CD4-positive, alpha-beta T cell treated with Interleukin-10 for 1 hour (primary cell): ENCODE measurements around the gene TSPAN5.
A peak's percentile ranks its signal among the peaks of the same experiment; 100 is the strongest.

Experiments
- DNase-seq: peaks from one replicate; pipeline ENCODE4 v3.0.0-alpha.2; 2020

TSPAN5 gene

DNA sequence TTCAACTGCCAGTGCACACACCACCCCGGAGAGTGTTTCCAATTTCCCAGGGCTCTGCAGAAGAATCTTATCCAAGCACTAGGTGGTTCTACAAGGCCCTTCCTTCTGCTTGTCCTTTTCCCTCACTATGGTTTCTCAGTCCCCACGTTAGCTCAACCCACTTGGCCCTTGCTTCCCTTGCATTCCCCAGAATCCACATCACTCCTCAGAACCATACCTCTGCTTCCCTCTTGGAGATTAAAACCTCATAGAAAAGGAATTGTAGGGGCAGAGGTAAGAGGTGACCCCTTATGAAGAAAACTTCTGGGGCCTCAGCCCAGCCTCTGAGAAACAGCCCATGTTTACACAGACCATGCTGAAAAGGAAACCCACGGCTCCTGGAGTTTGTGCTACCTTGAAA, 42.4 kb downstream of the TSPAN5 start:
- DNase-seq: no peak

DNA sequence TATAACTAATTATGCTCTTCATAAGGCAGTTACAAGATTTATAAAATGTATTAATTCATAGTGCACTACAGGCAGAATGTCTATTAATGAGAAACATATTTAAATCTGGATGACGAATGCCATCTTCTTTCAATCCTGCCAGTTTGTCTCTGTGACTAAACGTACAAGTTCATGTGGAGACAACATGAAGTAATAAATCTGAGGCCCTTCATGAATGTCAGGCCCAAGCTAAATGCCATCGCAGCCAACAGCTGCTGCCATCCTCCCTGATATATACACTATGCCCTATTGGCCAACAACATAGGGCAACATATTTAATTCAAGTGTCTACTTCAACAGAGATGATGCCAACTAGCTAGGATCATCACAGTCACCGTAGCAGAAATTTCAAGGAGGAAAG, 43.7 kb downstream of the TSPAN5 start:
- DNase-seq: no peak

GRCh38 chr4:98614094-98614493, 44.3 kb downstream of the TSPAN5 start:
- DNase-seq: no peak

GRCh38 chr4:98613453-98614075, 44.8 kb downstream of the TSPAN5 start:
- no peak for DNase-seq

GRCh38 chr4:98612318-98613250, 45.8 kb downstream of the TSPAN5 start:
- no peak for DNase-seq

GRCh38 chr4:98611677-98612317, 46.6 kb downstream of the TSPAN5 start:
- no peak for DNase-seq

GRCh38 chr4:98610926-98611676, 47.3 kb downstream of the TSPAN5 start:
- no peak for DNase-seq

DNA sequence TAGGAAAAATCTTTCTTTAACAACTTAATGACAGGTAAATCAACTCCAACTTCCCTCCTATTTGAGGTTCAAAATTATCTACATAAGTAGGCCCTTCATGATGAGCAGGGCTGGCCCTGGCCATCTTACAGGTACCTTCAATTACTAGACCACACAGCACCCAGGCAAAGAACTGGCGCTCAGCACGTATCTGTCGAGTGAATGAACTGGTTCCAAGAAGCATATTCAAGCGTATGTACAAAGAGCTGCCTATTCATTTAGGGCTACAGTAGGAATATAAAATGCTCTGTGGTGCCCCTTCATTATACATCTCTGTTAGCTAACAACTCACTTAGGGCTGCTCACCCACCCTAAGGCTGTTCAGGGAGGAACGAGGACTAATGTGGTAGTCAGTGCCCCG, 48.0 kb downstream of the TSPAN5 start:
- DNase-seq: no peak

- DNase-seq: no peak
Measured at GRCh38 chr4:98609934-98610333, 48.5 kb downstream of the TSPAN5 start.

GRCh38 chr4:98608356-98608755, 50.1 kb downstream of the TSPAN5 start:
- DNase-seq: no peak

- no peak for DNase-seq
Measured at GRCh38 chr4:98606894-98607293, 51.5 kb downstream of the TSPAN5 start.

DNA sequence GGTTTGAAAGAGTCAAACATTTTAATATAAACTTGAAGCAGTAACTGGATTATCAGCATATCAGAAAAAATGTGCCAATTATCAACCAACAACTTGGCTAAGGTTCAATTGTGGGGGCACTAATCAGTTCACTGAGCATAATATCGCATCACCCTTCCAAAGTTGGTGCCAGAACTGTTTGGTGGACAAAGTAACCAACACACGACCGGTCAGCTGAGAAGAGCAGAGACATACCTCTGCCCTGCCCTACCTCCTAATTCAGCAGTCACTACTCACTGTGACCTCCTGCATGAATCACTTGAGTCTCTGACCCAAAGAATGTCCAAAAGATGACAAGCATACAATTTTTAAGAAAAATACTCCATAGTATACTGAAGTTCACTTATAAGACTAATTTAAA, 53.2 kb downstream of the TSPAN5 start:
- DNase-seq: no peak

GRCh38 chr4:98604723-98605122, 53.7 kb downstream of the TSPAN5 start:
- DNase-seq: no peak

GRCh38 chr4:98603683-98604521, 54.5 kb downstream of the TSPAN5 start:
- DNase-seq: no peak

DNA sequence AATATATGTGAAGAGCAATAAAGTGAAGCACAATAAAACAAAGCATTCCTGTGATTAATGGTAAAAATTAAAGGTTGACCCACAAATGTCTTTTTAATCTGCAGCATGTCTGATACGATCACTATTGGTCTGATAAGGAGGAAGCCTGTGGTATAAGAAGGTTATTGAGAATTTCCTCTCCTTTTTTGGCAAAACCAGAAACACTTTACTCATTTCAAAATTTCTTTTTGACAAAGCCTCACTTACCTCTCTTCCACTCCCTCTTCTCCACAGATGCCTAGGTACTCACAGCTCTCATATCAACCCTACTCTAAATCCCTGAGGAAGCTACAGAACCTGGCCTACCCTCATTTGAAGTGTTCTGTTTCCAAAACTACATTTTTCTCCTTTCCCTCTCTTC, 56.1 kb downstream of the TSPAN5 start:
- no peak for DNase-seq

GRCh38 chr4:98601708-98602107, 56.7 kb downstream of the TSPAN5 start:
- peak; percentile 31 for DNase-seq

DNA sequence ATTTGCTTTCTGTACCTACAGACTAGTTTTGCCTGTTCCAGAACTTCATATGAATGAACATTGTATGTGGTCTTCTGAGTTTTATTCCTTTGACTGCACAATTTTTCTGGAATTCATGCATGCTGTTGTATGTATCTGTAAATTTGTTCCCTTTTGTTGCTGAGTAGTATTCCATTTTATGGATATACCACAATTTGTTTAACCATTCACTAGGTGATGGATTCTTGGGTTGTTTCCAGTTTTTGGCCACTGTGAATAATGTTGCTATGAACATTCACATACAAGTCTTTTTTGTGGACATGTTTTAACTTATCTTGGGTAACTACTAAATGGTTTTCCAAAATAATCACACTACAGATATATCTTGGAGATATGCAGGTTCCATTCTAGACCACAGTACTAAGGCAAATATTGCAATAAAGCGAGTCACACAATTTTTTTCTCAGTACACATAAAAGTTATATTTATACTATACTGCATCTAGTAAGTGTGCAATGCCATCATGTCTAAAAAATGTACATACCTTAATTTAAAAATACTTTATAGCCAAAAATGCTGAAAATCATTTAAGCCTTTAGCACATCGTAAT, 58.7 kb downstream of the TSPAN5 start:
- no peak for DNase-seq

DNA sequence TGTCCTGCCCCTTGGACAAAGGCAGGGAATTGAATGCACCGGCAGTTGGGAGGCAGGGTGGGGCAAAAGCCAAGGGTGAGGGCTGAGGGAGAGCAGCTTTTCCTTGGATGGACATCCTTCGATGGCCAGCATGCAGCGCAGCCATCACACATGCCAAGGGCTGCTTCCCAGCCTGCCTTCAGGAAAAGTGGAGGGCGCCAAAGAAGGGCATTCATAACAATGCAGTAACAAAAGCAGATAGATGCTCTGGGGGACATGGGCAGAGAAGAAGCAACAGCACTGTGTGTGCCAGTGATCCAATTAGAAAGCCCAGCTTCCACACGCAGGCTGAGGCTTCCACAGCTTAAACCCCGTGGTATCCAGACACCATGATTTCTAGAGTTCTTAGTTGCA, 71.5 kb downstream of the TSPAN5 start:
- no peak for DNase-seq

- no peak for DNase-seq
Measured at GRCh38 chr4:98586291-98586961, 72.0 kb downstream of the TSPAN5 start.

DNA sequence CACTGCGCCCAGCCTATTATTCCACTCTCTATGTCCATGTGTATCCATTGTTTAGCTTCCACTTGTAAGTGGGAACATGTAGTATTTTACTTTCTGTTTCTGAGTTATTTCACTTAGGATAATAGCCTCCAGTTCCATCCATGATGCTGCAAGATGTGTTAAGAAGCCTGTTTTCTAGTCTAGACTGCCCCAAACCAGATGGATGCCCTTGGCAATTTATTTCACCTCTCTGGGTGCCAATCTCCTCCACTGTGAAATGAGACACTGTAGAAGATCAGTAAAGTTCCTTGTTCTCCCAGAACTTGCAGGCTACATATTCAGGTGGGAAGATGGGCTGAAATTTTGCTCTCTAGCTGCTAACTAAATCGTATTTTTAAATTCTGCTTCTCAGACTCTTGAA, 72.8 kb downstream of the TSPAN5 start:
- DNase-seq: no peak

GRCh38 chr4:98584265-98584664, 74.1 kb downstream of the TSPAN5 start:
- no peak for DNase-seq
